Endodermal cell (in vitro differentiated cells): Measurements from ENCODE around the gene UPB1. TPM values are rescaled to one million over a fixed set of nuclear protein-coding genes. Genes with fewer than 3 reads are reported as not detected.

Source experiments
- DNase-seq: peaks from one replicate; pipeline ENCODE4 v3.0.0-alpha.2; 2017
- H3K27ac ChIP-seq: 2 replicates; pipeline ENCODE4 v1.5.1; 2013; ENCODE audit warnings: mild to moderate bottlenecking, low read depth, low read length, moderate library complexity
- H3K27me3 ChIP-seq: 2 replicates; pipeline ENCODE4 v1.6.1; 2013; ENCODE audit warnings: mild to moderate bottlenecking, low read length, moderate library complexity; ENCODE audit not compliant: insufficient read depth, control insufficient read depth, poor library complexity, severe bottlenecking
- H3K36me3 ChIP-seq: 2 replicates; pipeline ENCODE4 v1.7.0; 2013; ENCODE audit warnings: mild to moderate bottlenecking, low read length, moderate library complexity; ENCODE audit not compliant: control insufficient read depth, insufficient read depth
- H3K4me1 ChIP-seq: one replicate; pipeline ENCODE4 v1.7.0; 2013; ENCODE audit warnings: low read length; ENCODE audit not compliant: control insufficient read depth, insufficient read depth
- H3K4me3 ChIP-seq: 2 replicates; pipeline ENCODE4 v1.5.1; 2013; ENCODE audit warnings: mild to moderate bottlenecking, low read length, moderate library complexity
- H3K9ac ChIP-seq: 2 replicates; pipeline ENCODE4 v1.6.1; 2013; ENCODE audit warnings: mild to moderate bottlenecking, low read length, moderate library complexity; ENCODE audit not compliant: poor library complexity, severe bottlenecking; ENCODE audit errors: extremely low read depth
- H3K9me3 ChIP-seq: 2 replicates; pipeline ENCODE4 v1.6.1; 2013; ENCODE audit warnings: mild to moderate bottlenecking, low read length, moderate library complexity; ENCODE audit not compliant: control insufficient read depth
- H3K27ac Mint-ChIP-seq: 2 replicates; pipeline ENCODE4 v1.8.0; 2020; ENCODE audit warnings: mixed read lengths
- H3K27me3 Mint-ChIP-seq: 2 replicates; pipeline ENCODE4 v1.8.0; 2021; ENCODE audit warnings: mild to moderate bottlenecking, mixed read lengths; ENCODE audit not compliant: insufficient read depth
- H3K36me3 Mint-ChIP-seq: 2 replicates; pipeline ENCODE4 v1.8.0; 2020; ENCODE audit warnings: low read depth, mixed read lengths
- H3K4me1 Mint-ChIP-seq: 2 replicates; pipeline ENCODE4 v1.8.0; 2020; ENCODE audit warnings: mixed read lengths
- H3K4me3 Mint-ChIP-seq: 2 replicates; pipeline ENCODE4 v1.8.0; 2020; ENCODE audit warnings: mild to moderate bottlenecking, moderate library complexity, mixed read lengths
- H3K9me3 Mint-ChIP-seq: 2 replicates; pipeline ENCODE4 v1.8.0; 2020; ENCODE audit warnings: mild to moderate bottlenecking, mixed read lengths
- WGBS, 2 experiments: methylation state at CpG; one replicate each; pipeline versions ENCODE4 v1.1.5 to v1.1.7; 2013; ENCODE audit warnings: missing lambda C conversion rate in 2 of 2, mixed read lengths in 1 of 2; ENCODE audit not compliant: insufficient coverage in 1 of 2, insufficient read length in 1 of 2; 5-methylcytosine and 5-hydroxymethylcytosine counted together
- total RNA-seq, 2 donors: library from RNA; stranded (reverse); fragmentation: NEBNext Ultra II Directional in 1 of 2; extraction: Animal tissue kit (Norgen Biotek cat#: 25700) in 1 of 2; gene quantifications; 2 replicates in 1 of 2; 3 replicates in 1 of 2; pipeline ENCODE4 v1.2.1, GENCODE V29; 2021
- TF ChIP-seq, protein P1 (sequence below): fragments of 200-600 bp; sonication (generic); conservative IDR thresholded peaks from 2 replicates; pipeline ENCODE4 v1.5.0; 2021; ENCODE audit warnings: antibody characterized with exemption, mild to moderate bottlenecking

UPB1 gene
- total RNA-seq, 2 donors from 2014 or later: 0.40 TPM; not detected in 1

DNA sequence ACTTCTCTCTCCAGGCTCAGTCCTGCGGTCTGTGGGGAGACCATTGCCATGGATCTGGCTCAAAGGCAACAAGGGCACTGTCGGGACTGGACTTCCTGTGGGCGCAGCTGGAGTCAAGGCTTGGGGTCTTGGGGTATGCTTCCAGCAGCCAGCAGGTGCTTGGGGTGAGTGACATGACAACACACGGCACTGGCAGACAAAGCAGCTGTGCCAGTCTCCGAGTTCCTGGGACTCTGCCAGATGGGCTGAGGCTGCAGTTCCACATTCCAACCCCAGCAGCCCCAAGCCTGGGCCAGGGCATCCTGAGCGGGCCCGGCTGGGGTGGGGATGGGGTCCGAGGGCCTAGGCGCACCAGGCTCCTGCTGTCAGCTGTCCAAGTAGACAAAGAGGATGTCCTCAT, 47.5 kb downstream of the UPB1 start:
- Mint-ChIP-seq H3K4me1 (no peaks in the 10 kb centered on the region), H3K9me3 (no peaks in the 10 kb centered on the region), H3K27me3 (no peaks in the 10 kb centered on the region), H3K4me3 (no peak overlapping the region), H3K36me3 (peaks cover 48% of the 10 kb centered on the region), H3K27ac (no peak overlapping the region)
- peaks cover 54% of the 10 kb centered on the region for H3K36me3 ChIP-seq
- 94 to 99% methylated on average over 8 to 9 of the region's 9 CpGs for WGBS, 2 experiments
- H3K9ac ChIP-seq: no peak overlapping the region
- H3K4me3 ChIP-seq: no peak overlapping the region
- no peaks in the 10 kb centered on the region for H3K27me3 ChIP-seq
- H3K9me3 ChIP-seq: no peaks in the 10 kb centered on the region
- H3K4me1 ChIP-seq: no peaks in the 10 kb centered on the region
- DNase-seq: no peak
- no peak overlapping the region for H3K27ac ChIP-seq
- TF ChIP-seq, protein P1, sequence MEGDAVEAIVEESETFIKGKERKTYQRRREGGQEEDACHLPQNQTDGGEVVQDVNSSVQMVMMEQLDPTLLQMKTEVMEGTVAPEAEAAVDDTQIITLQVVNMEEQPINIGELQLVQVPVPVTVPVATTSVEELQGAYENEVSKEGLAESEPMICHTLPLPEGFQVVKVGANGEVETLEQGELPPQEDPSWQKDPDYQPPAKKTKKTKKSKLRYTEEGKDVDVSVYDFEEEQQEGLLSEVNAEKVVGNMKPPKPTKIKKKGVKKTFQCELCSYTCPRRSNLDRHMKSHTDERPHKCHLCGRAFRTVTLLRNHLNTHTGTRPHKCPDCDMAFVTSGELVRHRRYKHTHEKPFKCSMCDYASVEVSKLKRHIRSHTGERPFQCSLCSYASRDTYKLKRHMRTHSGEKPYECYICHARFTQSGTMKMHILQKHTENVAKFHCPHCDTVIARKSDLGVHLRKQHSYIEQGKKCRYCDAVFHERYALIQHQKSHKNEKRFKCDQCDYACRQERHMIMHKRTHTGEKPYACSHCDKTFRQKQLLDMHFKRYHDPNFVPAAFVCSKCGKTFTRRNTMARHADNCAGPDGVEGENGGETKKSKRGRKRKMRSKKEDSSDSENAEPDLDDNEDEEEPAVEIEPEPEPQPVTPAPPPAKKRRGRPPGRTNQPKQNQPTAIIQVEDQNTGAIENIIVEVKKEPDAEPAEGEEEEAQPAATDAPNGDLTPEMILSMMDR: no peak

DNA sequence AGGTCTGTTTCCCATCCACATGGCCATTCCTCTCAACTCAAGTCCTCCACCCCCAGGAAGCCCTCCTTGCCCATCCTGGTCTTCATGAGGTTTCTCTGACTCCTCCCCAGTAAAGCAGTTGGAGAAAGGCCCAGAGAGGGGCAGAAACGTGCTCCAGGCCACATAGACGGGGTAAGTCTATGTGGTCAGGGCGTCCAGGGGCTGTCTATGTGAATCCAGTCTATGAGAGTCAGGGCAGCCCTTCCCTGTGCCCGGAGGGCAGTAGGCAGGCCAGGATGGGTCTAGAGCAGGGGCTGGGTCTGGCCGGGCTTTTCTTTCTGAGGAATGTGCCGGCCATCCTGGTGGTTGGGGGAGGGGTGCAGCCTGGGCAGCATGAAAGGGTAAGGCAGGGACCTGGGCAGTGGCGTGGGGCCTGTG, 48.1 kb downstream of the UPB1 start:
- no peaks in the 10 kb centered on the region for H3K9me3 ChIP-seq
- H3K27me3 ChIP-seq: no peaks in the 10 kb centered on the region
- H3K27ac ChIP-seq: no peak overlapping the region
- no peak overlapping the region for H3K9ac ChIP-seq
- no peaks in the 10 kb centered on the region for H3K9me3 Mint-ChIP-seq
- TF ChIP-seq, protein P1: no peak
- WGBS, 2 experiments: 92 to 100% methylated on average over 4 to 7 of the region's 7 CpGs
- H3K36me3 ChIP-seq: peaks cover 56% of the 10 kb centered on the region
- no peaks in the 10 kb centered on the region for H3K4me1 Mint-ChIP-seq
- no peaks in the 10 kb centered on the region for H3K27me3 Mint-ChIP-seq
- H3K4me1 ChIP-seq: no peaks in the 10 kb centered on the region
- DNase-seq: no peak
- H3K36me3 Mint-ChIP-seq: peaks cover 52% of the 10 kb centered on the region
- H3K4me3 ChIP-seq: no peak overlapping the region
- H3K27ac Mint-ChIP-seq: no peak overlapping the region
- H3K4me3 Mint-ChIP-seq: no peak overlapping the region

DNA sequence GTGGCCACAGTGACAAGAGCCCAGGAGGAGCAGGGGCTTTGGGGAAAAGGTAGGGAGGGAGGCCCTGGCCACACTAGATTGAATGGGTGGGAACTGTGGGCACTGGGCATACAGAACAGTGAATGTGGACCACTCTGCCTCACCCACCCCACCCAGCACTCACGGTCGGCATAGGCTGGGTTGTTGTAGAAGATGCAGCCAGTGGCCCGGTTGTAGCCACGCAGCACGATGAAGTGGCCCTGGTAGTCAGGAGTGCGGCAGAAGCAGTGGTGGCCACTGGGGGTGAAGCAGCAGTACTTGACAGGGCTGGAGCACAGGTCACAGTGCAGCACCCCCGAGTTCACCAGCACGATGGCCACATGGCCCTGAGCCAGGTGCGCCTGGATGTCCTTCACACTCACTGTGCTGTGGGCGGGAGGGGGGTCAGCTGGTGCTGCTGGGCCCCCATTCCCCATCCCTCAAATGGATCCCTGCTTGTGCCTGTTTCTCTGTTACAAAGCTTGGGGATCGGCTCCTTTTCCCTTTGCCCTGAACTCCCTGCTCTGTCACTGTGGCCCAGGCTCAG, 48.6 kb downstream of the UPB1 start:
- Histone ChIP-seq H3K27me3 (no peaks in the 10 kb centered on the region), H3K9me3 (no peaks in the 10 kb centered on the region), H3K4me1 (no peaks in the 10 kb centered on the region), H3K9ac (no peak overlapping the region), H3K27ac (no peak overlapping the region), H3K36me3 (peaks cover 56% of the 10 kb centered on the region), H3K4me3 (no peak overlapping the region)
- no peak for DNase-seq
- Mint-ChIP-seq H3K4me3 (no peak overlapping the region), H3K36me3 (peaks cover 58% of the 10 kb centered on the region), H3K27ac (no peak overlapping the region), H3K4me1 (no peaks in the 10 kb centered on the region), H3K27me3 (no peaks in the 10 kb centered on the region), H3K9me3 (no peaks in the 10 kb centered on the region)
- 90 to 95% methylated on average over 9 to 11 of the region's 11 CpGs for WGBS, 2 experiments
- TF ChIP-seq, protein P1: no peak
